ENCODE results near the gene MACF1. TPM values are rescaled to one million over a fixed set of nuclear protein-coding genes. Genes with fewer than 3 reads are reported as not detected.
"Not testable (repeated sequence)": the region's sequence is repeated elsewhere in the genome, so short reads cannot be mapped to it uniquely, and the experiment has no call there.

MACF1 gene
- total RNA-seq, 2 experiments from 2014 or later: 319 to 488 TPM

GRCh38 chr1:39426346-39426745 lies 221.9 kb downstream of the MACF1 start:
- H3K36me3 Mint-ChIP-seq: peaks cover 61% of the 10 kb centered on the region
- CTCF ChIA-PET: no interaction called here
- H3K9me3 Mint-ChIP-seq (ENCODE audit: low read depth): no peaks in the 10 kb centered on the region
- no peak for ATAC-seq
- no peak overlapping the region for H3K27ac Mint-ChIP-seq
- no peaks in the 10 kb centered on the region for H3K27me3 Mint-ChIP-seq
- peaks cover 8% of the 10 kb centered on the region for H3K4me1 Mint-ChIP-seq
- DNase-seq: no peak
- no peak overlapping the region for H3K4me3 Mint-ChIP-seq

DNA sequence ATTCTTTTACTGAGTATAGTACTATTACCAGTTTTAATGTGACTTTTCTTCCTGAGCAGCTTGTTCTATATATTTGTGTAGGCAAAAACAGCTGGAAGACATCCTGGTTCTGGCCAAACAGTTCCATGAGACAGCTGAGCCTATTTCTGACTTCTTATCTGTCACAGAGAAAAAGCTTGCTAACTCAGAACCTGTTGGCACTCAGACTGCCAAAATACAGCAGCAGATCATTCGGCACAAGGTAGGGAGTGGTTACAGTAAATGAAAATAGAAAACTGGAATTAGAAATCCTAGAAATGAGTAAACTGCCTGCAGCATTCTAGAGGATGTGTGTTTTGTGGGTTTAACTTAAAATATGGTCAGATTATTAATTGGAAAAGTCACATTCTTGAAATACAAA lies 222.9 kb downstream of the MACF1 start:
- H3K9me3 Mint-ChIP-seq (ENCODE audit: low read depth): no peaks in the 10 kb centered on the region
- H3K4me1 Mint-ChIP-seq: peaks cover 3% of the 10 kb centered on the region
- H3K27me3 Mint-ChIP-seq: no peaks in the 10 kb centered on the region
- no peak overlapping the region for H3K27ac Mint-ChIP-seq
- peaks cover 62% of the 10 kb centered on the region for H3K36me3 Mint-ChIP-seq
- ATAC-seq: no peak
- no peak overlapping the region for H3K4me3 Mint-ChIP-seq
- DNase-seq: no peak
- CTCF ChIA-PET: no interaction called here

DNA sequence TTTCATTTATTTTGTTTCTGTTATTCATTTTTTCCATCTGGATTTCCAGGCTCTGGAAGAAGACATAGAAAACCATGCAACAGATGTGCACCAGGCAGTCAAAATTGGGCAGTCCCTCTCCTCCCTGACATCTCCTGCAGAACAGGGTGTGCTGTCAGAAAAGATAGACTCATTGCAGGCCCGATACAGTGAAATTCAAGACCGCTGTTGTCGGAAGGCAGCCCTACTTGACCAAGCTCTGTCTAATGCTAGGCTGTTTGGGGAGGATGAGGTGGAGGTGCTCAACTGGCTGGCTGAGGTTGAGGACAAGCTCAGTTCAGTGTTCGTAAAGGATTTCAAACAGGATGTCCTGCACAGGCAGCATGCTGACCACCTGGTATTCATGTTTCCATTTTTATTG lies 223.4 kb downstream of the MACF1 start:
- no peak overlapping the region for H3K27ac Mint-ChIP-seq
- no peaks in the 10 kb centered on the region for H3K9me3 Mint-ChIP-seq (ENCODE audit: low read depth)
- DNase-seq: no peak
- H3K4me1 Mint-ChIP-seq: peaks cover 2% of the 10 kb centered on the region
- H3K36me3 Mint-ChIP-seq: peaks cover 60% of the 10 kb centered on the region
- CTCF ChIA-PET: no interaction called here
- no peak for ATAC-seq
- H3K4me3 Mint-ChIP-seq: no peak overlapping the region
- H3K27me3 Mint-ChIP-seq: no peaks in the 10 kb centered on the region

GRCh38 chr1:39431927-39432326 lies 227.4 kb downstream of the MACF1 start:
- no peaks in the 10 kb centered on the region for H3K27me3 Mint-ChIP-seq
- no peak overlapping the region for H3K4me3 Mint-ChIP-seq
- no peak for ATAC-seq
- no peak overlapping the region for H3K27ac Mint-ChIP-seq
- CTCF ChIA-PET: no interaction called here
- no peaks in the 10 kb centered on the region for H3K9me3 Mint-ChIP-seq (ENCODE audit: low read depth)
- H3K4me1 Mint-ChIP-seq: no peaks in the 10 kb centered on the region
- peaks cover 65% of the 10 kb centered on the region for H3K36me3 Mint-ChIP-seq
- DNase-seq: no peak

DNA sequence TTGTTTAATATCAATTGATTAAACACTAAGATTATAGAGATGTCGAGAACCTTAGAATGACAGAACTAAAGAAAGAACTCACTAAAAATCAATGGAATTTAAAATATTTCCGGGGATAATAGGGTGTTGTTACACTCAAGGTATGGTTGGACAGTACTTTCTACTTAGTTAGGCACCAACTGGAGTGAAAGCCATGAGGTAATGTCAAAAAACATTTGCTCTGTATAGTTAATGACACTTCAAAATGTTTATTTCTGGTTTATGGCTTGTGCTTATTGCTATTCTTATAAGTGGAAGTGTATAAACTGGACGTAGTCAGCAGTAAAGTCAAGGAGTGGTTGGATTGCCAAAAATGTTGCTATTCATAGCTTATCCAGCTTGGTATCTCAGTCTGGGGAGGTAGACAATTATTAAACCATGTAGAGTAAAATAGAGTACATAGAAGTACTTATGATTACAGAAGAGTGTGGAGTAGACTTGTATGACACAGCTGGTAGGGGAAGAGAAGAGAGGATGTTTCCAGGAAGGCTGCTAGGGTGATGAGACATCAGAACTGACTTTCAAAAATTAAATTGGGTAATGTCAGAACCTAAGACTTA lies 230.4 kb downstream of the MACF1 start:
- no peaks in the 10 kb centered on the region for H3K27me3 Mint-ChIP-seq
- H3K27ac Mint-ChIP-seq: no peak overlapping the region
- no peaks in the 10 kb centered on the region for H3K9me3 Mint-ChIP-seq (ENCODE audit: low read depth)
- DNase-seq (no peak), ATAC-seq (no peak)
- CTCF ChIA-PET: interaction anchor here (0.6 kb wide), 1 partner anchor 23 kb away, joined by 3 read pairs; no protein-coding TSS in a partner anchor
- no peaks in the 10 kb centered on the region for H3K4me1 Mint-ChIP-seq
- peaks cover 57% of the 10 kb centered on the region for H3K36me3 Mint-ChIP-seq
- H3K4me3 Mint-ChIP-seq: no peak overlapping the region

GRCh38 chr1:39435597-39435996 lies 231.1 kb downstream of the MACF1 start:
- CTCF ChIA-PET: no interaction called here
- Mint-ChIP-seq H3K9me3 (ENCODE audit: low read depth) (no peaks in the 10 kb centered on the region), H3K4me3 (no peak overlapping the region), H3K27me3 (no peaks in the 10 kb centered on the region), H3K4me1 (no peaks in the 10 kb centered on the region), H3K36me3 (peaks cover 56% of the 10 kb centered on the region), H3K27ac (peak overlapping the region; percentile 9)
- DNase-seq (no peak), ATAC-seq (no peak)

DNA sequence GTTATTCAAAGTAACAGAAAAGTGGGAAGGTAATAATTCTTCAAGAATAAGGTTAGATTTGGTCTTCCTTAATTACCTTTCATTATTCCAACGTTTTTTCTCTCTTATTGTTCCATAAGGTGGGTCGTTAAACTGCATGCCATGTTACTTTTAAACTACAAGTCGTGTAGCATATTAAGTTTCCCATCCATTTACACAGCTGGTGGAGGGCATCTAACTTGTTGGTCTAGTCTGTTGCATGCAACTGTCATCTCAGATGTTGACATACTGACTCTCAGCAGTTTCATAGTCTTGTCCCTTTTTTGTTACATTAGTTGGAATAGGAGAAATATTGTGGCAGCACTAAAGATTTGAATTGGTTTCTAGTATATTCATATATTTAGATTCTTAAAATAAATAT lies 232.3 kb downstream of the MACF1 start:
- no peaks in the 10 kb centered on the region for H3K9me3 Mint-ChIP-seq (ENCODE audit: low read depth)
- no peak for ATAC-seq
- H3K4me3 Mint-ChIP-seq: no peak overlapping the region
- H3K36me3 Mint-ChIP-seq: peaks cover 55% of the 10 kb centered on the region
- no peak for DNase-seq
- CTCF ChIA-PET: no interaction called here
- H3K27me3 Mint-ChIP-seq: no peaks in the 10 kb centered on the region
- H3K4me1 Mint-ChIP-seq: no peaks in the 10 kb centered on the region
- no peak overlapping the region for H3K27ac Mint-ChIP-seq

GRCh38 chr1:39438042-39438441 lies 233.5 kb downstream of the MACF1 start:
- CTCF ChIA-PET: interaction anchor here (1.6 kb wide), 1 partner anchor 13 kb away, joined by 3 read pairs; no protein-coding TSS in a partner anchor

DNA sequence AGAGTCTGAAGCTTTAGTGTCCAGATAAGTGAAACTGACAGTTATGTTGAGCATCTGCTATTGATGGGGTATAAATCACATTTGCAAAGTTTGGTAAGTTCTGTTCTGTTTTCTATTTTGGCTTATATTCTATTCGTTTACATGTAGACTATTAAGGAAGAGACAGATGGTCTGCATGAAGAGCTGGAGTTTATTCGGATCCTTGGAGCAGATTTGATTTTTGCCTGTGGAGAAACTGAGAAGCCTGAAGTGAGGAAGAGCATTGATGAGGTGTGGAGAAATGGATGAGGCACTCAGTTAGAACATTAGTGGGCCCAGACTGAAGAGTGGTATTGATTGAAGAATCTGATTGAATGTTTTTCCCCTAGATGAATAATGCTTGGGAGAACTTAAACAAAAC lies 236.4 kb downstream of the MACF1 start:
- no peak overlapping the region for H3K4me3 Mint-ChIP-seq
- no peaks in the 10 kb centered on the region for H3K27me3 Mint-ChIP-seq
- peaks cover 61% of the 10 kb centered on the region for H3K36me3 Mint-ChIP-seq
- H3K4me1 Mint-ChIP-seq: no peaks in the 10 kb centered on the region
- no peaks in the 10 kb centered on the region for H3K9me3 Mint-ChIP-seq (ENCODE audit: low read depth)
- no peak for ATAC-seq
- H3K27ac Mint-ChIP-seq: no peak overlapping the region
- no peak for DNase-seq
- CTCF ChIA-PET: interaction anchor here (2.1 kb wide), 1 partner anchor 15 kb away, joined by 6 read pairs; no protein-coding TSS in a partner anchor

More at GRCh38 chr1:39438042-39438441, 233.5 kb downstream of the MACF1 start:
- ATAC-seq (no peak), DNase-seq (no peak)
- no peaks in the 10 kb centered on the region for H3K27me3 Mint-ChIP-seq
- no peak overlapping the region for H3K4me3 Mint-ChIP-seq
- H3K36me3 Mint-ChIP-seq: peaks cover 60% of the 10 kb centered on the region
- H3K27ac Mint-ChIP-seq: no peak overlapping the region
- H3K9me3 Mint-ChIP-seq (ENCODE audit: low read depth): no peaks in the 10 kb centered on the region
- no peaks in the 10 kb centered on the region for H3K4me1 Mint-ChIP-seq

- no peak overlapping the region for H3K4me3 Mint-ChIP-seq
- H3K36me3 Mint-ChIP-seq: peaks cover 56% of the 10 kb centered on the region
Observed at GRCh38 chr1:39441797-39442196, 237.3 kb downstream of the MACF1 start.

DNA sequence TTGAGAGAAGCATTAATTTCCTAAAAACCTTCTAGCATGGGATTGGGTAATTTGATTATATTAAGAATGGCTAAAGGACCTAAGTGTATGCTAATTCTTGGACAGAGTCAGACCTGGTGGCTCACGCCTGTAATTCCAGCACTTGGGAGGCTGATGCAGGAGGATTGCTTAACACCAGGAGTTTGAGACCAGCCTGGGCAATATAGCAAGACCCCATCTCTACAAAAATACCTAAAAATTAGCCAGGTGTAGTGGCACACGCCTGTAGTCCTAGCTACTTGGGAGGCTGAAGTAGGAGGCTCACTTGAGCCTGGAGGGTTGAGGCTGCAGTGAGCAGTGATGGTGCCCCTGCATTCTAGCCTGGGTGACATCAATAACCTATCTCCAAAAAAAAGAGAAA lies 241.1 kb downstream of the MACF1 start:
- Mint-ChIP-seq H3K4me3 (no peak overlapping the region), H3K27ac (no peak overlapping the region), H3K9me3 (ENCODE audit: low read depth) (no peaks in the 10 kb centered on the region), H3K27me3 (no peaks in the 10 kb centered on the region), H3K36me3 (peaks cover 63% of the 10 kb centered on the region), H3K4me1 (no peaks in the 10 kb centered on the region)
- CTCF ChIA-PET: no interaction called here
- ATAC-seq (no peak), DNase-seq (no peak)

More at GRCh38 chr1:39441797-39442196, 237.3 kb downstream of the MACF1 start:
- H3K27me3 Mint-ChIP-seq: no peaks in the 10 kb centered on the region
- H3K4me1 Mint-ChIP-seq: no peaks in the 10 kb centered on the region
- no peak overlapping the region for H3K27ac Mint-ChIP-seq
- CTCF ChIA-PET: interaction anchor here (0.6 to 2.1 kb wide), 2 partner anchors 14 to 97 kb away, joined by 3 to 6 read pairs; no protein-coding TSS in a partner anchor
- ATAC-seq: no peak
- DNase-seq: no peak
- H3K9me3 Mint-ChIP-seq (ENCODE audit: low read depth): no peaks in the 10 kb centered on the region

DNA sequence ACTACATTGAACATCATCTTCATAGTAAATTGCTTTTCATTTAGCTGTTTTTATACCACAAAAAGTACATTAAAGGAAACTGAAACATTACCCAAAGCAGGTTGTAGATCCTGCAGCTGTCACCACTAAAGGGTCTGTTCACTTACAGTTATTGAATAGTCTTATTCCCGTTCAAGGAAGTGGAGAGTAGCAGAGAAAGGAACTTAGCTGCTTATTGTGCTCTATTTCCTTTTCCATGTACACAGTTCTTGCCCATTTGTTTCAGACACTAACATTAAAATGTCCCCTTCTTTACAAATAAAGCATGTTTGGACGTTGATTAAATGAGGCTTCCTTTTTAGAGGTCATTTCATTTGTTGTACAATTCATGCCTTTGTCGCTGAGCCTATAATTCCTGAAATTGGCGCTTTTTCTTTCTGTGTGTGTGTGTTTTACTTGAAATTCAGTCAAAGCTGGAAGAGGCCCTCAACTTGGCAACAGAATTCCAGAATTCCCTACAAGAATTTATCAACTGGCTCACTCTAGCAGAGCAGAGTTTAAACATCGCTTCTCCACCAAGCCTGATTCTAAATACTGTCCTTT lies 242.6 kb downstream of the MACF1 start:
- no peaks in the 10 kb centered on the region for H3K9me3 Mint-ChIP-seq (ENCODE audit: low read depth)
- H3K27me3 Mint-ChIP-seq: no peaks in the 10 kb centered on the region
- H3K36me3 Mint-ChIP-seq: peaks cover 67% of the 10 kb centered on the region
- peak overlapping the region; percentile 13 for H3K27ac Mint-ChIP-seq
- no peak for ATAC-seq
- CTCF ChIA-PET: no interaction called here
- H3K4me1 Mint-ChIP-seq: peaks cover 11% of the 10 kb centered on the region
- no peak for DNase-seq
- no peak overlapping the region for H3K4me3 Mint-ChIP-seq

DNA sequence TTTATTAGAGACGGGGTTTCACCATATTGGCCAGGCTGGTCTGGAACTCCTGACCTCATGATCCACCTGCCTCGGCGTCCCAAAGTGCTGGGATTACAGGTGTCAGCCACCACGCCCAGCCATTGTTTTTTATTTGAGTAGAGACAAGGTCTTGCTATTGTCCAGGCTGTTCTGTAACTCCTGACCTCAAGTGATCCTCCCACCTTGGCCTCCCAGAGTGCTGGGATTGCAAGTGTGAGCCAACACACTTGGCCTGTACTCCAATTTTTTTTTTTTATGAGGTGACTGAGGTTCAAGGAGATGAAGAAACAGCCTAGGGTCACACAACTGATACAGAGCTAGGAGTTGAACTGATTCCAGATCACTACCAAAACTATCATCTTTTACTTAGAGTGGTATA lies 245.5 kb downstream of the MACF1 start:
- ATAC-seq; H3K27me3 Mint-ChIP-seq; CTCF ChIA-PET; H3K4me3 Mint-ChIP-seq; H3K27ac Mint-ChIP-seq; H3K9me3 Mint-ChIP-seq (ENCODE audit: low read depth); DNase-seq: not testable (repeated sequence)
- Mint-ChIP-seq H3K4me1 (peaks cover 20% of the 10 kb centered on the region), H3K36me3 (peaks cover 66% of the 10 kb centered on the region)

- H3K27ac Mint-ChIP-seq: peak overlapping the region; percentile 14
- CTCF ChIA-PET: no interaction called here
- DNase-seq (no peak), ATAC-seq (no peak)
- no peak overlapping the region for H3K4me3 Mint-ChIP-seq
- peaks cover 20% of the 10 kb centered on the region for H3K4me1 Mint-ChIP-seq
- no peaks in the 10 kb centered on the region for H3K9me3 Mint-ChIP-seq (ENCODE audit: low read depth)
- H3K36me3 Mint-ChIP-seq: peaks cover 68% of the 10 kb centered on the region
- no peaks in the 10 kb centered on the region for H3K27me3 Mint-ChIP-seq
Observed at GRCh38 chr1:39450956-39451606, 246.6 kb downstream of the MACF1 start.
